HL-60 (cell line): ENCODE measurements around the gene CCDC88C.

ENCODE experiments used
- GABPA ChIP-seq: IDR thresholded peaks from 2 replicates; pipeline ENCODE4 v1.6.1; 2012; ENCODE audit warnings: low read depth
- POLR2AphosphoS5 ChIP-seq: IDR thresholded peaks from 2 replicates; pipeline ENCODE4 v1.6.1; 2012; ENCODE audit warnings: low read depth
- REST ChIP-seq: IDR thresholded peaks from 2 replicates; pipeline ENCODE4 v1.6.1; 2012; ENCODE audit warnings: low read depth; ENCODE audit not compliant: insufficient replicate concordance
- TF ChIP-seq, protein P1 (sequence below): IDR thresholded peaks from one replicate; pipeline ENCODE4 v1.5.1; 2011; ENCODE audit warnings: low read length, control low read depth, inconsistent platforms; ENCODE audit not compliant: insufficient read depth

DNA sequence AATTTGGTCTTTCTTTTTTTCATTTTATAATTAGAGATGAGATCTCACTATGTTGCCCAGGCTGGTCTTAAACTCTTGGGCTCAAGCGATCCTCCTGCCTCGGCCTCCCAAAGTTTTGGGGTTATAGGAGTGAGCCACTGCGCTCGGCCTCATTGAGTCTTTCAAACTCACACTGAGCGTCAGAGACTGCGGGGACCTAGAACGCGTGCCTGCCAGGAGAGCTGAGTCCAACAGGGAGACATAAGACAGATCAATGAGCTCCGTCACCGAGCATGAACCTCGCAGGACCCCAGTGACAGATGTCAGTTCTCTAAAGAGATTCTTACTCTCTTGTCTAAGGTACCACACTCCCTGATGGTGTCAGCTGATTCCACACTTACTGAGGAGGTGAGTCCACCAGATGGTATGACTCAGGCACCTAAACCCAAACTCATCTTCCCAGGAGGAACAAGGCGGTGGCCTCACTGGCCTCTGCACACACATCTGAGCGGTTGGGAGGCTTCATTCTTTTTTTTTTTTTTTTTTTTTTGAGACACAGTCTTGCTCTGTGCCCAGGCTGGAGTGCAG lies 58.9 kb downstream of the CCDC88C start:
- TF ChIP-seq, protein P1, sequence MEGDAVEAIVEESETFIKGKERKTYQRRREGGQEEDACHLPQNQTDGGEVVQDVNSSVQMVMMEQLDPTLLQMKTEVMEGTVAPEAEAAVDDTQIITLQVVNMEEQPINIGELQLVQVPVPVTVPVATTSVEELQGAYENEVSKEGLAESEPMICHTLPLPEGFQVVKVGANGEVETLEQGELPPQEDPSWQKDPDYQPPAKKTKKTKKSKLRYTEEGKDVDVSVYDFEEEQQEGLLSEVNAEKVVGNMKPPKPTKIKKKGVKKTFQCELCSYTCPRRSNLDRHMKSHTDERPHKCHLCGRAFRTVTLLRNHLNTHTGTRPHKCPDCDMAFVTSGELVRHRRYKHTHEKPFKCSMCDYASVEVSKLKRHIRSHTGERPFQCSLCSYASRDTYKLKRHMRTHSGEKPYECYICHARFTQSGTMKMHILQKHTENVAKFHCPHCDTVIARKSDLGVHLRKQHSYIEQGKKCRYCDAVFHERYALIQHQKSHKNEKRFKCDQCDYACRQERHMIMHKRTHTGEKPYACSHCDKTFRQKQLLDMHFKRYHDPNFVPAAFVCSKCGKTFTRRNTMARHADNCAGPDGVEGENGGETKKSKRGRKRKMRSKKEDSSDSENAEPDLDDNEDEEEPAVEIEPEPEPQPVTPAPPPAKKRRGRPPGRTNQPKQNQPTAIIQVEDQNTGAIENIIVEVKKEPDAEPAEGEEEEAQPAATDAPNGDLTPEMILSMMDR, result no peak
- TF ChIP-seq POLR2AphosphoS5 (no peak), GABPA (no peak), REST (no peak)
